ENCODE measurements around the gene SPCS2.

DNA sequence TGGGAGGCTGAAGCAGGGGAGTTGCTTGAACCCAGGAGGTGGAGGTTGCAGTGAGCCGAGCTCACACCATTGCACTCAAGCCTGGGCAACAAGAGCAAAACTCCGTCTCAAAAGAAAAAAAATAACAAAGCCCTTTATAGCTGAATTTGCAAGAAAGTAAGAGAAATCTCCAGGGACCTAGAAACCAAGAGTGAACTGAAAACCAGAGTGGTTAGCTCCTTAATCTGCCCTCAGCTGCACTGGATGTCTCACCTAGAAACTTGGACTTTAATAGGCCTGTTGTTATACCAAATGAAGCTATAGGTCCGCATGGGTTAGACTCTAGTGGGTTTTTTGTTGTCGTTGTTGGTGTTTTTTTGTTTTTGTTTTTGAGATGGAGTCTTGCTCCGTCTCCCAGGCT, 43.8 kb downstream of the SPCS2 start:
- TF ChIP-seq, protein P1, sequence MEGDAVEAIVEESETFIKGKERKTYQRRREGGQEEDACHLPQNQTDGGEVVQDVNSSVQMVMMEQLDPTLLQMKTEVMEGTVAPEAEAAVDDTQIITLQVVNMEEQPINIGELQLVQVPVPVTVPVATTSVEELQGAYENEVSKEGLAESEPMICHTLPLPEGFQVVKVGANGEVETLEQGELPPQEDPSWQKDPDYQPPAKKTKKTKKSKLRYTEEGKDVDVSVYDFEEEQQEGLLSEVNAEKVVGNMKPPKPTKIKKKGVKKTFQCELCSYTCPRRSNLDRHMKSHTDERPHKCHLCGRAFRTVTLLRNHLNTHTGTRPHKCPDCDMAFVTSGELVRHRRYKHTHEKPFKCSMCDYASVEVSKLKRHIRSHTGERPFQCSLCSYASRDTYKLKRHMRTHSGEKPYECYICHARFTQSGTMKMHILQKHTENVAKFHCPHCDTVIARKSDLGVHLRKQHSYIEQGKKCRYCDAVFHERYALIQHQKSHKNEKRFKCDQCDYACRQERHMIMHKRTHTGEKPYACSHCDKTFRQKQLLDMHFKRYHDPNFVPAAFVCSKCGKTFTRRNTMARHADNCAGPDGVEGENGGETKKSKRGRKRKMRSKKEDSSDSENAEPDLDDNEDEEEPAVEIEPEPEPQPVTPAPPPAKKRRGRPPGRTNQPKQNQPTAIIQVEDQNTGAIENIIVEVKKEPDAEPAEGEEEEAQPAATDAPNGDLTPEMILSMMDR (IDR thresholded peaks at IDR 0.05; ENCODE audit: low read depth, low read length), result no peak
- TF ChIP-seq POLR2A (IDR thresholded peaks at IDR 0.05; ENCODE audit: extremely low read depth, insufficient read length), result no peak

Data from NB4 (cell line).